GM19328 (cell line): ENCODE measurements around the gene SLC1A2.

Experiments
- ATAC-seq: cut with Tn5 transposase; IDR thresholded peaks from one replicate; pipeline ENCODE4 v1.9.1; 2021; ENCODE audit warnings: mild to moderate bottlenecking, moderate library complexity; ENCODE audit not compliant: unreplicated experiment

Gene SLC1A2

GRCh38 chr11:35204614-35205013 lies 214.7 kb downstream of the SLC1A2 start:
- ATAC-seq = no peak
